Cortex of kidney (tissue), 1 donor: Measurements from ENCODE around the gene ASB3.

ENCODE experiments used
- DNase-seq: peaks from one replicate; lab custom pipeline; 2025; lab: John Stamatoyannopoulos, UW

The ASB3 gene

DNA sequence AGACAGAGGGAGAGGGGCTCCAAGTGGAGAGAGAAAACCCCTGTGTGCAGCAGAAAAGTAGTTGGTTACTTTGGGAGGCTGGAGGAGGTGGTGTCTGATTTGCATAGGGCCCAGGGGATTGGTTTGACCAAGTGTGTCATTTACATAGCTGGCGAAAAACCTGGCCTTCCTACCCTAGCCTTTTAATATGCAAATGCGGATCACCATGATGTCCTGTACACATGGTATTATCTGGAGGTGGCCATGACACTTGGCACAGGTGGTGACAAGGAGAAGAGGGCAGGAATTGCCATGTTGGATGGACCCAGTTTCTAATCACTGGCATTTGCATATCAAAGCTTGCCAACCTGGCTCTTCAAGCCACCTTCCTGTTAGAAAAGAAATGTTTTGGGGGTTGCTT is 140.0 kb downstream of the ASB3 start:
- DNase-seq: no peak

DNA sequence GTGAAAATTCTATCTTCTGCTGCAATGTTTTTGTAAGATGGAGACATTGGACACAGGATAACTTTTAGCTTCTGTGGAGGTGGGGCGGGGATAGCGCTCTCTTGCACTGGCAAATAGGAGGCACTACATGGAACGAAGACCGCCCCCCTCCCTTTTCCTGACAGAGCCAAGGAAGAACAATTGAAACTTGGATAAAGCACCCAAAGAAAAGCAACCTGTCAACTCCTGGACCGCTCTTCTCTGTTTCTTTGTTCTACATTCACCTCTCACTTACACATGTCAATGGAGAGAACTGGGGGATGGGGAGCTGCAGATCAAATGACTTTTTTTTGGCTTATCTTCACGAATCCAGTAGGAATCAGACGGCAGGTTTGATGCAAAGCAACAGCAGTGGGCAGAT is 145.5 kb downstream of the ASB3 start:
- DNase-seq: no peak

DNA sequence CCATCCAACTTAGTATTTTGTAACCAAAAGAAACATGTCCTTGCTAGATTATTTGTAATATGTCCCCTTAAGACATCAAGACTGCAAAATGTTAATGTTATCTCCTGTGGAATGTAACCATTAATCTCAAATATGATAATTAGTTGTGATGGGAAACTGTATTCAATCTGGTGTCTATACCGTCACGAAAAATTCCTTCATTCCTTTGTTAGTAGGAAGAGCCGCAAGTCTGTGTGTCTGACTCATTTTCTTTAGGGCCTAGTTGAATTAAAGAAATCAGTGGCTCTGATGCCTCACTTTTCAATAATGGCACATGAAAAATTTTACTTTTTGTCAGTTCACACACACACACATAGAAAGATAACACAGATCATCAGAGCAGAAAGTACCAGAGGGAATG is 146.3 kb downstream of the ASB3 start:
- no peak for DNase-seq

DNA sequence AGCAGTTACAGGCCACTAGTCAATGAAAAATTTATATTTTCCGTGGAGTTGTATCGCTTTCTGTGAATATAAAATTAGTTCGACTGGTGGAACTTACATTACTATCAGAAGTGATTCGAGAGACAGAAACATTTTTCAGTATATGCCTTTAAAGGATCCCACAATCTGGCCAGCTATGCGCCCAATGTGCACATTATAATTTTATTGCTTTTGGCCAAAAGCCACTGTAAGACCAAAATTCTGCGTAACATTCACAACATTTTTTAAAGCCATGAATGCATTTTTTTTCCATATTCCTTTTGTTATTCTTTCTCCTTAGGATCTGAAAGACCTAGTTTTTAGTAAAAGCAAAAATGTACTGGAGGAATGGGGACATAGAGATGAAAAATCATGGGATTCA is 150.2 kb downstream of the ASB3 start:
- DNase-seq: no peak

DNA sequence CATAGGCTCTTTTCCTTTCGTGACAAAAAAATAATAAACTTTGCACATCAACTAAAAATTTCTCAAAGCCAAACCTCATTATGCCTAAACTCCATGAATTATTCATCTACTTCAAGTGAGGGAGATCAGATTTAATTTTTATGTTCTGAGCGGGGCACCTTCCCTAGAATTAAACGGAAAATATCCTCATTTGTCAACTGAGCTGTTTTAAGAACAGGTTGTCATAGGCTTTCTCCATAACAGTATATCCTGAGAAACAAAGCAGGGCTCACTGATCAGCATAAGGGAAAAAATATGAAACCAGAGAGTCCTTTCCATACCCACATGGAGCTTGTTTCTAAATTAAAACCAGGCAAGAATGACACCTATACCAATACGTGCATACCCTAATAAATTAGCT is 150.6 kb downstream of the ASB3 start:
- DNase-seq: no peak

DNA sequence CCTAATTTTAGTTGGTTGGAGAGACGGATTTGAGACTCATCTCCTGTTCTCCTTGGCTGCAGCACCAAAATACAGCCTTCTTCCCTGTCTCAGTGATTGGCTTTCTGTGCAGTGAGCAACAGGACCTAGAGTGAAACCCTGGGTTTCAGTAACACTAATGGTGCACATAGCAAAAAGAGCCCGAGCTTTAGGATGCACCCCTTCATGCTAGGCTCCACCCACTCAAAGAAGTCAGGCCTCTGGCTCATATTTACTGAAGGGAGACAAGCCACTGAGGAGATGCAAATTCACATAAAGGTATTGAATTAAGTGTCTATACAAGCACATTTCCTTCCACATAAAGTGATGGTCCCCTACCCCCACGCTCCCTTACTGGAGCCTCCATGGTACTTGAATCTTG is 151.1 kb downstream of the ASB3 start:
- no peak for DNase-seq

DNA sequence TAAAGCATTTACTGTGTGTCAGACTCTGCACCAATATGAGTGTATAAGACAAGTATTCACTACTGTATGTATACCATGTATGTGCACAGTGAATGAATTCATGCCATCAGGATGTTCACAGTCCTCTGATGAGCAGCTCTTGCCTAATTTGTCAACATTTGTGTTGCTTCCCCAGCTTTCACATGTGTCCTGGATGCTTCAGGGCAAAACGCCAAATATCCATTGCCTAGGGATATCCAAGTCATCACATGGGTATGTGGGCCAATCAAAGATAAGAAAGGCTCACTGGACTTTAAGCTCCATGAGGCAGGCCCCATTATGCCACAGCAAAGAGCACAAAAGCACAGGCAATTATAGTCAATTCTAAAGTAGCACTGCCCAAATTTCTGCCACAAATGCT is 153.3 kb downstream of the ASB3 start:
- DNase-seq: no peak

DNA sequence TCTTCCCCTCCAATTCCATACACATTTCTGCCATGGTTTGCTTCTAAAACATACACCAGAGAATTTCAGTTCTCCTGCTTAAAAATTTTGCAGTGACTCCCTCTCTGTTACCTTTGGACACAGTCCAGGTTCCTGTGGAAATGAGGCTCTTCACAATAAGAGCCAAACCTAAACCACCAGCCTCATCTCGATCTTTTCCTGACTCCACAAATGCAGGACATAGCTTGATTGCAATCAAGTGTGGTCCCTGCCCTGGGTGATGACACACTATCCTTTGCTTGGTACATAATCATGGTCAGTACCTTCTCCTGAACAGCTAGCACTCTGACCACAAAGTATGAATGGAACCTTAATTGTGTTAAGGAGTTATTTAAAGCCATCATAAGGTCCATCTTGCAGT is 154.0 kb downstream of the ASB3 start:
- no peak for DNase-seq

DNA sequence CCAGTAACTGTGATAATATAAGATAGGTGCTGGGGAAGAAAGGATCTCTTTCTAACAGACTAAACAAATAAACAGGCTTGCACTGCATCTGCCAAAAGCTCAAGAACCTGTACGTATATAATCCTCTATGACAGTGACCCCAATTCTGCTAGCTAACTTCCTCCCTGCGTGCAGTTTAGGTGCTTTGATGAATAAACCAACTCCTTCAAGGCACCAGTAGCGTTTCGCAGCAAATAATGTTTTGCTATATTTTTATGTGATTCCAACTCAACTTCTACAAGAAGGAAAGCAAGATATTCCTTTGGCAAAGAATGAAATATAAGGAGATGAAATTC is 154.7 kb downstream of the ASB3 start:
- DNase-seq: no peak

DNA sequence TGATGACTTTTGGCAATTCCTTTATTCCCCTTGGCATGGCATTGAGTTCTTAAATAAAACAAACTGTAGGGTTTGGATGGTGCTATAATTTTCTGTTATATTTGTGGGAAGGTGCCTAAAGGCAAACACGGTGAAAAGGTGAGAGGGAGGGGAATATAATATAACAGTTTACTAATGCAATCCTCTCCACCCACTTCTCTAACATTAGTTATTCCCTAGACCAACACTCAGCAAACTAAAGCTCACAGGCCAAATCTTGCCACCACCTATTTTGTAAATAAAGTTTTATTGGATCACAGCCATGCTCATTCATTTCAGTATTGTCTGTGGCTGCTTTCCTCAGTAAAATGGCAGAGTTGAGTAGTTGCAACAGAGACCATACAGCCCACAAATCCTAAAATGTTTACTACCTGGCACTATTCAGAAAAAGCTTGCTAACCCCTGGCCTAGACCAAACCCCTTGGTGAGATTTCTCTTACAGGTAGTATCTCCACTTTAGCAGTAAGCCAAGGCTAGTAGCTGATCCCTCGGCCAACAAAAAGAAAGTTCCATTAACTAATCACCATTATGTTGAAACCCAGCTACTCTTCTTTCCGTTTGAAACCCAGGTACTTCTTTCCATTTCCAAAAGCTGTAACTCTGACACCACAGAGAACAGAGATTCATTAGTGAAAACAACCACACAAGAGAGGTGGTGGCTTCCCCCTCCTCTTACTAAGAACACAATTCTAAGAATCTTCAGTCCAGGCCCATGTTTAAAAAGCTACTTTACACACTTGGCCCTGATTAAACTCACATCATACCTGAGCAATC is 155.2 kb downstream of the ASB3 start:
- no peak for DNase-seq

DNA sequence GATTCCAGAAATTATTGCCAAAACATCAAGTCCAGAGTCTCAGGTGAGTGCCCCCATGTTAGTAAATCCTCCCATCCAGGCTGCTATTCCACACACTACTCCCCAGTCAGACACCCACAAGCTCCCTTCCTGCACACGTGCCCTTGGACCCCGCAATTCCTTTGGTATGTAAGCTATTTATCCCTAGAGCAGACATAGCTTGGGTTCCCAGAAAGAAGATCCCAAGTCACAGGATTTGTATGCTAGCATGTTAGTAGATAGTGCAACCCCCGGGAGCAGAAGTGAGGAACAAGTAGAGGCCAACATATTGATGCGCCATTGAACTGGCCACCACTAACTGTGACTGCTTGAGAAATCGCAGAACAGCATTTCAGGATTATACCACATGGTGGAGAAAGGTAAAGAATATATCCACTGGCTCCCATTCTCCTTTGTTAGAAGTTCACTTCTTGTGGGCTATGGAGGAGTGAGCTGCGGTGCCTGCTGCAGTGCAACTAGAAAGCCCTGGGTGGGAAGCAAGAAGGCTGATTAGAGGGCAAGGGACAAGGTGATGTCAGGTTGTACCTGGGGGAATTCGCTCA is 156.6 kb downstream of the ASB3 start:
- no peak for DNase-seq

DNA sequence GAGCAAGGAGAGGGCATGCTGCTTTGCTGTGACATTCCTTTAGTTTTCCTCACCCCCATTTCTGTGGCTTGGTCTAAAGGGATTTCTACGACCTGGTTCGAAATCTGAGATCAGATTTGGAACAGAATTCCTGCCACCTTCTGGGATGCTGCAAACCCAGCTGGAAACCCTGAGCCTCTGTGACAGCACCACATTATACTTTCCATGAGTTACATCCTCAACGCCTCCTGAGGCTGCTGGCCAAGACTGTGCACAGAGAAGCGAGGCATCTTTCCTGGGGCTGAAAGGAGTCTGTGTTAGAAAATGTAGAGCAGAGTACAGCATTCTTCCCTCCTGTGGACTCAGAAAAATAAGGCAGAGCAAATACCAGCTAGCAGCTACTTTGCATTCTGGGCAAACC is 157.3 kb downstream of the ASB3 start:
- no peak for DNase-seq

DNA sequence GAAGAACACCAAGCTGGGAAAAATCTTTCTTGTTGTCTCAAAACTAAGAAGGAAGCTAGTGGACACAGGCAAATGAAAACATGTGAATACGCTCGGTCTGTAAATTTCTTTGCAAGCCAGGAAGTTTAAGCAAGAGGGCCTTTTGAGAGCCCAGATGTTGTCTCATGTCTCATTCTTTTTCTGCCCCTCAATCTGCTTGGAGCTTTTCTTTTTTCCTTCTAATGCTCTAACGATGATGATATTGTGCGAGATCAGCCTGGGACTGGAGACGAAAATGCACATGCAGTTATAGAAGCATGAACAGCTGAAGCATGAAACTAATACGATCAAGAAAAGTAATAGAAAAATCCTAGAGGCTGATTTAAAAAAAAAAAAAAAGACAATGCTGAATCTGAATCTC is 157.8 kb downstream of the ASB3 start:
- DNase-seq: no peak

DNA sequence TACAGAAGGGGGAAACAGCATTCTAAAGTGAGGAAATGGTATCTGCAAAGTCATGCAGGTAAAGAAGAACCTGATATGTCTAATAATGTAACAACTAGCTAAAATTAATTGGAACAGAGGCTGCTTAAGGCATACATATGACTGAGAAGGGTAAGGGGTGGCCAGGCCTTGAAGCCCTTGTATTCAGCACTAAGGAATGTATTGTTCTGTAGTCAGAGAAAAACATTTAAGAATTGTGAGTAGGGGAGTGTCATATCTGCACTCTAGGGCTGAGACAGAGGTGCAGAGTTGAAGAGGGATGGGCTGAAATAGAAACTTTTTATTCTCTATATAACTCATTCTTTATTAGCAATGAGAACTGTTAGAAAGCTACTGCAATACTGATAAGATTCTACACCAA is 164.6 kb downstream of the ASB3 start:
- no peak for DNase-seq

DNA sequence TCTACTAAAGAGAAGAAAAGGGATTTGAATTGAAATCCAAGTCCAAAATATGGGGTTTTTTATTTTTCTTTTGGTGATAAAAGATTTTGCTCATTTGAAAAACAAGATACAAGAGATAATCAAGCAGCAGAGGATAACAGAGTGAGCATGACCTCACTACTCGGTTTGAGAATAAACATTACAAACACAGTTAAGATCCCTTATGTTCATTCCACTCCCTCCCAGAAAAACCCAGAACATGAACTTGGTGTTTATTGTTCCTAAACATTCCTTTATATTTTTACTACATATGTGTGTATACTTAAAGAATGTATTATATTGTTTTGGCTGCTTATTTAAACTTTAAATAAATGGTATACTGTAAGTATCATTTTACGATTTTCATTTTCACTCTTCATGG is 165.8 kb downstream of the ASB3 start:
- DNase-seq: no peak
